ENCODE data around the gene NFKB2.

- no peak for TF ChIP-seq SALL2 (tag by site-specific recombination; IDR thresholded peaks at IDR 0.05; ENCODE audit: borderline replicate concordance)
- TF ChIP-seq ZNF530 (tag by site-specific recombination; IDR thresholded peaks at IDR 0.05; ENCODE audit: low read depth): no peak
- TF ChIP-seq CTCF (tag by site-specific recombination; IDR thresholded peaks at IDR 0.05): no peak
- no peak for TF ChIP-seq PRDM4 (tag by site-specific recombination; IDR thresholded peaks at IDR 0.05)
- TF ChIP-seq ZNF449 (tag by site-specific recombination; IDR thresholded peaks at IDR 0.05): no peak
Observed at GRCh38 chr10:102409604-102410428, 14.3 kb downstream of the NFKB2 start.
